ENCODE results near the gene ZNF234.
"Not testable (repeated sequence)": the region's sequence is repeated elsewhere in the genome, so short reads cannot be mapped to it uniquely, and the experiment has no call there.

ZNF234 gene

GRCh38 chr19:44196772-44197171 is 55.4 kb downstream of the ZNF234 start:
- no peaks in the 10 kb centered on the region for H3K36me3 ChIP-seq (replicated peaks; ENCODE audit: insufficient read depth, low read length)
- H3K9me2 ChIP-seq (replicated peaks; ENCODE audit: insufficient read depth, low read length) = no peaks in the 10 kb centered on the region
- H3K79me2 ChIP-seq (ENCODE audit: low read length) = no peaks in the 10 kb centered on the region
- no peak for DNase-seq
- no peak overlapping the region for H3K9ac ChIP-seq (ENCODE audit: low read length)
- H3K9me3 ChIP-seq (replicated peaks; ENCODE audit: insufficient read depth, low read length) = no peaks in the 10 kb centered on the region
- H3K4me2 ChIP-seq (ENCODE audit: low read depth, low read length) = no peak overlapping the region
- no peak overlapping the region for H3K4me3 ChIP-seq (ENCODE audit: low read length)
- no peak overlapping the region for H2AFZ ChIP-seq (ENCODE audit: low read length)
- H3F3A ChIP-seq (ENCODE audit: insufficient read depth, low read length) = no peaks in the 10 kb centered on the region
- TF ChIP-seq CTCF (IDR thresholded peaks at IDR 0.05; ENCODE audit: low read length) (no peak), EZH2 (optimal IDR thresholded peaks at IDR 0.05; ENCODE audit: low read depth, low read length) (no peak), EZH2phosphoT487 (IDR thresholded peaks at IDR 0.05; ENCODE audit: low read length) (no peak)
- H4K20me1 ChIP-seq (ENCODE audit: insufficient read depth, low read length) = no peaks in the 10 kb centered on the region
- H3K27ac ChIP-seq (ENCODE audit: low read length) = no peak overlapping the region
- no peaks in the 10 kb centered on the region for H3K27me3 ChIP-seq (replicated peaks; ENCODE audit: insufficient read depth, low read length)
- no peaks in the 10 kb centered on the region for H3K4me1 ChIP-seq (ENCODE audit: low read length)

- no peak for TF ChIP-seq EZH2phosphoT487 (IDR thresholded peaks at IDR 0.05; ENCODE audit: low read length)
- Histone ChIP-seq H3K79me2 (ENCODE audit: low read length) (no peaks in the 10 kb centered on the region), H4K20me1 (ENCODE audit: insufficient read depth, low read length) (no peaks in the 10 kb centered on the region), H3K4me2 (ENCODE audit: low read depth, low read length) (no peak overlapping the region), H3K27ac (ENCODE audit: low read length) (no peak overlapping the region), H3F3A (ENCODE audit: insufficient read depth, low read length) (no peaks in the 10 kb centered on the region), H3K9me3 (replicated peaks; ENCODE audit: insufficient read depth, low read length) (no peaks in the 10 kb centered on the region), H2AFZ (ENCODE audit: low read length) (no peak overlapping the region), H3K27me3 (replicated peaks; ENCODE audit: insufficient read depth, low read length) (no peaks in the 10 kb centered on the region), H3K9me2 (replicated peaks; ENCODE audit: insufficient read depth, low read length) (no peaks in the 10 kb centered on the region), H3K9ac (ENCODE audit: low read length) (no peak overlapping the region), H3K36me3 (replicated peaks; ENCODE audit: insufficient read depth, low read length) (no peaks in the 10 kb centered on the region), H3K4me3 (ENCODE audit: low read length) (no peak overlapping the region), H3K4me1 (ENCODE audit: low read length) (no peaks in the 10 kb centered on the region)
- no peak for DNase-seq
Observed at GRCh38 chr19:44202470-44202869, 61.1 kb downstream of the ZNF234 start.

GRCh38 chr19:44202974-44203373 is 61.6 kb downstream of the ZNF234 start:
- Histone ChIP-seq H3K9me3 (replicated peaks; ENCODE audit: insufficient read depth, low read length) (no peaks in the 10 kb centered on the region), H3K27ac (ENCODE audit: low read length) (no peak overlapping the region), H3K9ac (ENCODE audit: low read length) (no peak overlapping the region), H3K4me3 (ENCODE audit: low read length) (no peak overlapping the region), H3K36me3 (replicated peaks; ENCODE audit: insufficient read depth, low read length) (no peaks in the 10 kb centered on the region), H2AFZ (ENCODE audit: low read length) (no peak overlapping the region), H3K79me2 (ENCODE audit: low read length) (no peaks in the 10 kb centered on the region), H3K4me2 (ENCODE audit: low read depth, low read length) (no peak overlapping the region), H3F3A (ENCODE audit: insufficient read depth, low read length) (no peaks in the 10 kb centered on the region), H3K27me3 (replicated peaks; ENCODE audit: insufficient read depth, low read length) (no peaks in the 10 kb centered on the region), H3K9me2 (replicated peaks; ENCODE audit: insufficient read depth, low read length) (no peaks in the 10 kb centered on the region), H4K20me1 (ENCODE audit: insufficient read depth, low read length) (no peaks in the 10 kb centered on the region), H3K4me1 (ENCODE audit: low read length) (no peaks in the 10 kb centered on the region)
- TF ChIP-seq EZH2 (optimal IDR thresholded peaks at IDR 0.05; ENCODE audit: low read depth, low read length) (no peak), CTCF (IDR thresholded peaks at IDR 0.05; ENCODE audit: low read length) (no peak), EZH2phosphoT487 (IDR thresholded peaks at IDR 0.05; ENCODE audit: low read length) (no peak)
- no peak for DNase-seq

- not testable (repeated sequence) for H3K9me3 ChIP-seq (replicated peaks; ENCODE audit: insufficient read depth, low read length)
Observed at GRCh38 chr19:44203877-44204276, 62.5 kb downstream of the ZNF234 start.

More at GRCh38 chr19:44203877-44204276, 62.5 kb downstream of the ZNF234 start:
- H3K27ac ChIP-seq (ENCODE audit: low read length); H4K20me1 ChIP-seq (ENCODE audit: insufficient read depth, low read length); H3K4me3 ChIP-seq (ENCODE audit: low read length); H3K79me2 ChIP-seq (ENCODE audit: low read length); H3K36me3 ChIP-seq (replicated peaks; ENCODE audit: insufficient read depth, low read length); H3K9me2 ChIP-seq (replicated peaks; ENCODE audit: insufficient read depth, low read length); DNase-seq; H3K9ac ChIP-seq (ENCODE audit: low read length); H3K27me3 ChIP-seq (replicated peaks; ENCODE audit: insufficient read depth, low read length); H2AFZ ChIP-seq (ENCODE audit: low read length); H3K4me2 ChIP-seq (ENCODE audit: low read depth, low read length); H3F3A ChIP-seq (ENCODE audit: insufficient read depth, low read length); H3K4me1 ChIP-seq (ENCODE audit: low read length): not testable (repeated sequence)

All from MM.1S (cell line).